ENCODE results near the gene HOXD12. TPM values are rescaled to one million over a fixed set of nuclear protein-coding genes. Genes with fewer than 3 reads are reported as not detected.
A peak's percentile ranks its signal among the peaks of the same experiment; 100 is the strongest.

HOXD12 gene, protein sequence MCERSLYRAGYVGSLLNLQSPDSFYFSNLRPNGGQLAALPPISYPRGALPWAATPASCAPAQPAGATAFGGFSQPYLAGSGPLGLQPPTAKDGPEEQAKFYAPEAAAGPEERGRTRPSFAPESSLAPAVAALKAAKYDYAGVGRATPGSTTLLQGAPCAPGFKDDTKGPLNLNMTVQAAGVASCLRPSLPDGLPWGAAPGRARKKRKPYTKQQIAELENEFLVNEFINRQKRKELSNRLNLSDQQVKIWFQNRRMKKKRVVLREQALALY
- 2.2 TPM in 1 of 2 replicates, not detected in the other for total RNA-seq (2014; rRNA removed; shearing (Covaris generic))

DNA sequence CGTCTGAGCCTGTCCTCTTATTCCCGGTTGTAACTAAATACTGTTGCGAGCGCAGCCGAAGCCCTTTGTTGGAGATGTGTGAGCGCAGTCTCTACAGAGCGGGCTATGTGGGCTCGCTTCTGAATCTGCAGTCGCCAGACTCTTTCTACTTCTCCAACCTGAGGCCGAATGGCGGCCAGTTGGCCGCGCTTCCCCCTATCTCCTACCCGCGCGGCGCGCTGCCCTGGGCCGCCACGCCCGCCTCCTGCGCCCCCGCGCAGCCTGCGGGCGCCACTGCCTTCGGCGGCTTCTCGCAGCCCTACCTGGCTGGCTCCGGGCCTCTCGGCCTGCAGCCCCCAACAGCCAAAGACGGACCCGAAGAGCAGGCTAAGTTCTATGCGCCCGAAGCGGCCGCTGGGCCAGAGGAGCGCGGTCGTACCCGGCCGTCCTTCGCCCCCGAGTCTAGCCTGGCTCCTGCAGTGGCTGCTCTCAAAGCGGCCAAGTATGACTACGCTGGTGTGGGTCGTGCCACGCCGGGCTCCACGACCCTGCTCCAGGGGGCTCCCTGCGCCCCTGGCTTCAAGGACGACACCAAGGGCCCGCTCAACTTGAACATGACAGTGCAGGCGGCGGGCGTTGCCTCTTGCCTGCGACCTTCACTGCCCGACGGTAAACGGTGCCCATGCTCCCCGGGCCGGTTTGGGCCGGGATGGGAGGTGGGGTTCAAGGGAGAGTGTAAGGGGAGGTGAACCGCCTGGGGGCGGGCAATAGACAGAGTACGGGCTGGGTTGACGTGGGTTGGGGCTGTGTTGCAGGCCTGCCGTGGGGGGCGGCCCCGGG lies at the start of gene HOXD12:
Gene HOXD12, plus strand, starts transcription at position 68 of the 819 bp plus-strand sequence. Its CDS starts 7 bp downstream, at position 75.
- no peak for DNase-seq (ENCODE audit: low spot score)

GRCh38 chr2:176056406-176056805 lies 43.2 kb upstream of the HOXD12 start:
- no peak for DNase-seq (ENCODE audit: low spot score)

- no peak for DNase-seq (ENCODE audit: low spot score)
Measured at GRCh38 chr2:176063958-176064357, 35.6 kb upstream of the HOXD12 start.

DNA sequence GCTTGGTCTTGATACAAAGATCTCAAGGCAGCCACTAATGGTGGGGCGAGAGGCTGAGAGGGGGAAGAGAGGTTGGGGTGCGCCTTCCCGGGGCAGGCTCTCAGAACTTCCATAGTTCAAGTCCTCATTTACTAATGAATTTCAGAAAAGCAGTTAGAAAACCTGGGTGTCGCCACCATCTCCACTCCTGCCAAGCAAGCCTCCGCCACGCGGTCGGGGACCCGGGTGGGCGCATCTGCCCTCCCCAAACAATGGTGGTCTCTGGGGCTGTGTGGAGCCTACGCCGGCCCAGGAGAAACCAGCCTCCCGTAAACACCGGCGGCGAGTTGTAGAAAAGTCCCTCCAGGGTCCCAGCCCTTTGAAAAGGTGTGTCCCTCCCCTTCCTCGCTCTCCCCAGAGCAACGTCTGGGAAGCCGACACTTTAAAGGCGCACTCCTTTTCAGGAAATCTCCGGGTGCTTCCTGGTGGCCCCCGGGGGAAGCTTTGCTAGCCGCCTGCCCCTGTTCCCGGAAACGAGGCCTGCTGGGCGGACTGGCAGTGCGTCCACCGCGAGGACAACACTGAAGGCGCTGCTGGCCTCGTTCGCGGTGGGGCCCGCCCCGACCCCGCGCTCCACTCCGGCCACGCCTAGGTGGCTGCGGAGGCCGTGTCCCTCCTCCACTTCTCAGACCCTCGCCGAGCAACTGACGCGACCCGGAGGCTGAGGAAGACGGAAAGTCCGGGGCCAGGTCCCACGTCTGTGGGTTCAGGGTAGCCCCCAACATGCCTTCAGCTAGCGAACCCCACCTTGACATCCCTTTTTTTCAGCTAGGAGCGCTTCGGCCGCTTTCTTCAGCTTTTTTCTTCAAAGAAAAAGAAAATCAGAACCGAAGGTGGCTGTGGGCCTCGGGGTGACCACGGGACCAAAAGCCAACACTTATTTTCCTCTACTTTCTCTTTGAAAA lies 32.7 kb upstream of the HOXD12 start:
- DNase-seq (ENCODE audit: low spot score): no peak

DNA sequence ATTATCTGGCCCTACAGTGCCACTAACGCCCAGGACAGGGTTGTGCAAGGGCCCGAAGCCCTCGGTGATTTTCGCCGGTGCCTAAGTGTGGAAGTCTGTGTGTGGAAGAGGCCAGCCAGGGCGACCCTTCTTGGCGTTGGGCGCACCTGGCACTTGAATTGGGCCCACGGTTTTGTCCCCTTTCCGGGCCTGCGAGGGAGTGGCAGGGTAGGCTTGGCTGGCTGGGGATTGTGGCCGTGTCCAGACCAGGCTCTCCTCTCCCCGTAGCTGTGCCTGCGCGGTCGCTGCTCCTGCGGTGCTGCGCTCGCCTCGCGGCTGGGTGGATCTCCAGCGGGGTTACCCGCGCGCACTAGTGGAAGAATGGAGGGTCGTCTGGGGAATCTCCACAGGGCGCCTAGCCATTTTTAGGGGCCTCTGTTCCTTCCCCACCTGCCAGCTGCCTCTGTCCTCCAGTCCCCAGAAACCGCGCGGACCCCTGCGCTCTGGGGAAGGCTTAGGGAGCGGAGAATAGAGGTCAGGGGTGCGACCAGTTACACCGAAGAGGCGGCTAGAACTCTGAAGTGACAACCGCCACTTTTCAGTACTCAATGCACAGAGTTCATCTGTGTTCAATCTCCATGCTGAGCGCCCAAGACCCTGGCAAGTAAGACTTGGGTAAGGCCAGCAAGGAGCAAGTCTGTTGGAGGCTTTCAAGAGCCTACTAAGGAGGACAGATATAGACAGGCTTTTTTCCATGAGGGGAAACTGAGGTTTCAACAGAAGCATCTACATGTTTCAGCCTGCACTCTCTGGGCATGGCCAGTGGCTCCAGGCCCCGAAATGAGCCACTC lies 31.8 kb upstream of the HOXD12 start:
- DNase-seq (ENCODE audit: low spot score): no peak

- DNase-seq (ENCODE audit: low spot score): no peak
Measured at GRCh38 chr2:176068419-176068832, 31.2 kb upstream of the HOXD12 start.

GRCh38 chr2:176071330-176072291 lies 28.0 kb upstream of the HOXD12 start:
- DNase-seq (ENCODE audit: low spot score): no peak

GRCh38 chr2:176072292-176072669 lies 27.3 kb upstream of the HOXD12 start:
- DNase-seq (ENCODE audit: low spot score): no peak

DNA sequence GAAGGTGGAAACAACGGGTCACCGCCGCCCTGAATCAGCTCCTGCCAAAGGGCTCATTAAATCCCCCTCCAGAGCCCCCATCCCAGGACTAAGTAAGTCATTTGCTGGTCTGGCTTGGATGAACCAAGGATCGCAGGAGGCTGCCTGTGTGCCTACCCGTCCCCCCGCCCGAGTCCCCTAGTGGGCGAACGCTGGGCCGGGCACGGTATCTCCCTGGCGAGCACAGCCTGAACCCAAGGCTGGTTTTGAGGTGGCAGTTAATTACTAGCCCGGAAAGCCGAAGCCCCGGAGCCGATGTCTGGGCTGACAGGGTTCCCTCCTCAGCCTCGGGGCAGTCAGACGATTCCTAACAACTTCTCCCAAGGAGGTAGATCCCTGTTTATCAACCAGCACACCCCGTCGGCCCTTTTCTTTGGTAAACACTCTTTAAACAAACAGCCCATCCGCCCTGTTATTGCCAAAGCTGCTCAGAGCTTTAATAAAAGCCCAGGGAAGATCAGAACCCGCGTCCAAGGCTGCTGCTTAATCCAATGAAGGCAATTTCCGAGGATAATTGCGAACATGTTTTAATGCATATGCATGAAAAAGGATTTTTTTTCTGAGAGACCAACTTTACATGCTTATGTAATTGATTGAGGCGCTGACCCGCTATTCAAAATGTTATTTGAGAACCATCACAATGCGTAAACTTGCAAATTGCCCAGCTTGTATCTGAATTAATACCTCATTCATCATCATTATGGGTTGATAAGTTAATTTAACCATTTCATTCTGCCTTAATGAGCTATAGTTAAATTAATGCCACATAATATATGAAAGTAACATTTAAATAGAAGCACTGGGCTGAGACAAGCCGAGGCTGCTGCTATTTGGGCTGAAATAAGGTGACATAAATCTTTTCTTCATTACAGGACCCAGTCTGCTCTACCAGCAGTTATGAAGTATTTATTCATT lies 26.4 kb upstream of the HOXD12 start:
- DNase-seq (ENCODE audit: low spot score): no peak

DNA sequence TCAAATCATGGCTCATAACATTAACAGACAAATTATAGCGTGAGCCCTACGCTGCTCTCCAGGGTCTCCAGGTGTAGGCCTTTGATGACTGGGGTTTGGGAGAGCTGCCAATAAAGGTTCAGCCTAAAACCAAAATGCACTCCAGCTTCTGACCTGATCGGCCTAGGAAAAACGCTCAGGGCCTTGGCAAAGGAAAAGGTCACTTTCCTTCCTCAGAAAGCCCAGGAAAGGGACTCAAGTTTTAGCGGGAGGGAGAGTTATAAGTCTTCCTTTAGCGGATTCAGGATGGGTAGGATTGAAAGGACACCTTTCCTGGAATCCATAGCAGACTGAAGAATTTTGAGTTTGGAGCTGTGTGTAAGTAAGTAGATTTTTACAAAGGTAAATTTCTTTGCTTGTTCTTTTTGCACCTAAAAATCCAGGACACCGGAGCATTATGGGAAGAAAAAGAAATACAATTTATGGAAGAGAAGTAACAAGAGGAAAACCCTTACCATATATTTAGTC lies 24.6 kb upstream of the HOXD12 start:
- DNase-seq (ENCODE audit: low spot score): no peak

DNA sequence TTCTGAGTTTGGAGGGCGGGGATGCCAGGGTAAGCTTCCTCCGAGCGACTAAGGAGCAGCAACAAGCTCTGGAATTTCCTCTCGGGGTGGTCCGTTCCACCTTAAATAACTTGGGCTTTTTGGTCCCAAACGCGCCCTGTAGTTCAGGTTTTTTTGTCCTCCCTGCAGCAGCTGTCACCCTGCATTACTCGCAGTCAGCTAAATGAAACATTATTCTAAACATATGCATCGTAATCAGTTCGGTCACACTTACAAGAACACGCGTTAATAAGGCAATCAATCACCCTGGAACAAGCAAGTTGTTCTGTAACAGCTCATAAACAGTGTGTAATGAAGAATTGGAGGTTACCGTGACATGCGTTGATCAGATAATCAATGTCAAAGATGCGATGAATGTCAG lies 24.1 kb upstream of the HOXD12 start:
- no peak for DNase-seq (ENCODE audit: low spot score)

GRCh38 chr2:176076063-176076462 lies 23.5 kb upstream of the HOXD12 start:
- no peak for DNase-seq (ENCODE audit: low spot score)

- no peak for DNase-seq (ENCODE audit: low spot score)
Measured at GRCh38 chr2:176076796-176077195, 22.8 kb upstream of the HOXD12 start.

- no peak for DNase-seq (ENCODE audit: low spot score)
Measured at GRCh38 chr2:176078541-176079284, 20.9 kb upstream of the HOXD12 start.

GRCh38 chr2:176079285-176079830 lies 20.2 kb upstream of the HOXD12 start:
- DNase-seq (ENCODE audit: low spot score): no peak

DNA sequence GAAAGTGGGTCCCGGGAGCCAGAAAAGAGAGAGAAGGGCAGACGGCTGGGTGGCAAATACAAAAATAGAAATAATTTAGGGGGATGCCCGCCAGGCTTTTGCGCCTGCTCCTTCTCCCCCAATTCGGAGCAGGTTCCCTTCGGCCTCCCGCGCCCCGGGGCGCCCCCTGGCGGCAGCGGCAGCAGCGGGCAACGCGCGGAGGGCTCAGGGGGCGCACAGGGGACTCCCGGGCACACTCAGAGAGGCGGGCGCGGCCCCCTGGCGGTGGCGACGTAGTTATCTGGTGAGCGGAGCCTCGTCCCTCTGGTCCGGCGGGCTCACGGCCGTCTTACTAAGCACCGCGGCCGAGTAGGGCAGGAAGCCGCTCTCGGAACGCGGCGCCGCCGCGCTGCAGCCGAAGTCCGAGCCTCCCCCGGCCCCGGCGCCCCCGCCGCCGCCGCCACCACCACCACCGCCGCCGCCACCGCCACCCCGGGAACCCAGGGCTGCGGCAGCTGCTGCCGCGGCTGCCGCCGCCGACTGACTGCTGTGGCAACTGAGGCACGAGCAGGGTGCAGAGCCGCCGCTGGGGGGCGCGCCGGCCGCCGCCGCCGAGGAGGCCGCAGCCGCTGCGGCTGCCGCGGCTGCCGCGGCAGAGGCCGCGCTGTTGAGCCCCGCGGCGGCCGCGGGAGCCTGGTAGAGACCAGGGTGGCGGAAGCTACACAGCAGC lies 19.6 kb upstream of the HOXD12 start:
- DNase-seq (ENCODE audit: low spot score): peak; percentile 82
